Peyer's patch (tissue), 4 donors: Measurements from ENCODE around the gene PLIN4. TPM values are rescaled to one million over a fixed set of nuclear protein-coding genes. Genes with fewer than 3 reads are reported as not detected.

Source experiments
- DNase-seq, 3 donors: peaks; one replicate each; pipeline ENCODE4 v3.0.0-alpha.2; 2017 to 2019
- H3K27ac ChIP-seq, 4 donors: fragments of 200-600 bp; sonication (generic); one replicate each; pipeline ENCODE4 v1.5.1; 2016 to 2019
- H3K27me3 ChIP-seq, 2 donors: fragments of 200-600 bp; sonication (generic); one replicate each; pipeline ENCODE4 v1.5.1; 2019
- H3K36me3 ChIP-seq, 3 donors: fragments of 200-600 bp; sonication (generic); one replicate each; pipeline ENCODE4 v1.5.1; 2016 to 2019
- H3K4me1 ChIP-seq, 4 donors: fragments of 200-600 bp; sonication (generic); one replicate each; pipeline ENCODE4 v1.5.1; 2016 to 2019
- H3K4me3 ChIP-seq, 4 donors: fragments of 200-600 bp; sonication (generic); 1 replicate in 3 of 4; 2 replicates in 1 of 4; pipeline ENCODE4 v1.5.1; 2016 to 2019; ENCODE audit warnings: mild to moderate bottlenecking in 1 of 4
- H3K9me3 ChIP-seq, 4 donors: fragments of 200-600 bp; sonication (generic); one replicate each; pipeline ENCODE4 v1.5.1; 2016 to 2019; ENCODE audit warnings: mild to moderate bottlenecking in 1 of 4
- CTCF ChIP-seq, 6 experiments: fragments of 450-650 bp in 4 of 6; fragments of 200-600 bp in 2 of 6; sonication (generic) in 1 of 6; IDR thresholded peaks; one replicate each; pipeline ENCODE4 v1.5.1; 2017 to 2019; ENCODE audit warnings: antibody characterized with exemption in 6 of 6, mild to moderate bottlenecking in 3 of 6, moderate library complexity in 1 of 6
- POLR2A ChIP-seq, 2 donors: fragments of 450-650 bp; IDR thresholded peaks; one replicate each; pipeline ENCODE4 v1.5.1; 2017; ENCODE audit warnings: antibody characterized with exemption in 2 of 2, mild to moderate bottlenecking in 2 of 2, moderate library complexity in 2 of 2
- total RNA-seq, 4 donors: library from RNA; depleted of rRNA; stranded (reverse); fragments of >200 nt; gene quantifications; one replicate each; pipeline ENCODE4 v1.1.0, GENCODE V29; 2016

Gene PLIN4
- total RNA-seq, 4 donors from 2014 or later: 0.83 to 5.1 (median 2.3) TPM

DNA sequence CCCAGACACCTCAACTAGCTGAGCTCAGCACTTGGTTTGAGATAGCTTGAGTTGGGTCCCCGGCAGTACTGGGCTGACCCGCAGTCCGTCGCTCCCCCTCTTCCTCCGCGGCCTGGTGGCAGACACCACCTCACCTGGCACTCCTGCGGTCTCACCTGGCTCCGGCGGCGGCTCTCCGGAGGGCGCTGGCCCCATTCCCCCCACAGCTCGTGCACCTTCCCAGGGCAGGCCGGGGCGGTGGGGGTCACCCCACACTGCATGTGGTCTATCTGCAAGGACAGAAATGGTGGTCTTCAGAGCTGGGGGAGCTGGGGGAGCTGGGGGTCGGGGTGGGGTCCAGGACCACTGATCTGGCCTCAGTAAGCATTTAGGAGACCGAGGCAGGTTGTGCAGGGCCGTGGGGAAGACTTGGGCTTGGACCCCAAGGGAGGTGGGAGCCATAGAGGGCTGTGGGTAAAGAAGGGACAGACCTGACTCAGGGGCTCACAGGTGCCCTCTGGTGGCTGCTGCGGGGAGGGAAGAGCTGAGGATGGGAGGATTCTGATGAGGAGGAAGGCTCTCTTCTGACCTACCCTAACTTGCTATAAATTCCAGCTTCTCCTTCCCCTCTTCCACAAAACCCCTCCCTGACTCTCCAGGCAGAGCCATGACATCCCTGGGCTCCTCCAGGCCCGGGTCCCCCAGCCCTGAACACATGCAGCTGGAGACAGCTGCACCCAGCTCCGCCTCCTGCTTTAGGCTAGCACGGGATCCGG is 6.7 kb upstream of the PLIN4 start:
- no peaks in the 10 kb centered on the region for H3K27me3 ChIP-seq
- no peaks in the 10 kb centered on the region for H3K36me3 ChIP-seq
- DNase-seq: peak; percentile 59 to 81 (median 72)
- H3K4me1 ChIP-seq: no peaks in the 10 kb centered on the region
- no peak overlapping the region for H3K27ac ChIP-seq
- no peak overlapping the region for H3K4me3 ChIP-seq
- TF ChIP-seq CTCF (IDR thresholded peaks at IDR 0.05) (peak; percentile 28 to 69 (median 48)), POLR2A (IDR thresholded peaks at IDR 0.05) (no peak)
- no peaks in the 10 kb centered on the region for H3K9me3 ChIP-seq

DNA sequence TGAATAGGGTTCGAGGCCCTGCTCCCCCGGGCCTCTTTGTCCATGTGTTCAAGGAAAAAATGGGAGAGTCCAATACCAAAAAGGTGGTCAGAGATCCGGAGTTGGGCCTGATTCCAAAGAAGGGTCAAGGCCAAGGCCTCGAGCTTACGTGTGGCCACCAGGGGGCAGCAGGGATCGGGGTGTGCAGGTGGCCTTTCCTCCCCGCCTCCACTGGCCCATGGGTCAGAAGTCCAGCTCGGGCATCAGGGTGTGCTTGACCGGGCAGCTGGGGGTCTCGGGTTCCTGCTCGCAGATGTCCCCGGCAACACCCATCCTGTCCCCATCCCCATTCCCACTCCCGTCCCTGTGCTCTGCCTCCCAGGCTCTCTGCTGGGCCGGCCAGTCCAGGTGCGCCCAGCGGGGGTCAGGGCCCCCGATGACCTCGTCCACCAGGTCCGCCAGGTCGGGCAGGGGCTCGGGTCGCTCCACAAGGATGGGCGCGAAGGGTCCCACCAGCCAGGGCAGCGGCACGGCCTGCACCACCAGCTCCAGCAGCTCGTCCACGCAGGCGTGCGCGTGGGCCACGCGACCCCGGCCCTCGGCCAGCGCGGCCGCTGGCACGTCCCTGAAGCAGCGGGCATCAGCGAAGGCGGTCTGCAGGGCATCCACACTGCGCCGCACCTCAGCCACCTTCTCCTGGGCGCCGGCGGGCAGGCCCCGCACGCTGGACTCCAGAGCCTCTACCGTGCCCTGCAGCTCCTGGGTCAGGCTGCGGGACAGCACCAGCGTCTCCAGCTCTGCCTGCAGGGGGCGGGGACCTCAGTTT is 5.2 kb upstream of the PLIN4 start:
- TF ChIP-seq POLR2A (IDR thresholded peaks at IDR 0.05) (no peak), CTCF (IDR thresholded peaks at IDR 0.05) (peak in 4 of 6 experiments; percentile 45 to 57 (median 52))
- H3K27ac ChIP-seq: no peak overlapping the region
- H3K36me3 ChIP-seq: no peaks in the 10 kb centered on the region
- peaks cover 0 to 7% (median 0%) of the 10 kb centered on the region in 4 donors for H3K4me1 ChIP-seq
- H3K9me3 ChIP-seq: no peaks in the 10 kb centered on the region
- peak; percentile 25 to 72 (median 62) for DNase-seq
- no peak overlapping the region for H3K4me3 ChIP-seq
- H3K27me3 ChIP-seq: no peaks in the 10 kb centered on the region

DNA sequence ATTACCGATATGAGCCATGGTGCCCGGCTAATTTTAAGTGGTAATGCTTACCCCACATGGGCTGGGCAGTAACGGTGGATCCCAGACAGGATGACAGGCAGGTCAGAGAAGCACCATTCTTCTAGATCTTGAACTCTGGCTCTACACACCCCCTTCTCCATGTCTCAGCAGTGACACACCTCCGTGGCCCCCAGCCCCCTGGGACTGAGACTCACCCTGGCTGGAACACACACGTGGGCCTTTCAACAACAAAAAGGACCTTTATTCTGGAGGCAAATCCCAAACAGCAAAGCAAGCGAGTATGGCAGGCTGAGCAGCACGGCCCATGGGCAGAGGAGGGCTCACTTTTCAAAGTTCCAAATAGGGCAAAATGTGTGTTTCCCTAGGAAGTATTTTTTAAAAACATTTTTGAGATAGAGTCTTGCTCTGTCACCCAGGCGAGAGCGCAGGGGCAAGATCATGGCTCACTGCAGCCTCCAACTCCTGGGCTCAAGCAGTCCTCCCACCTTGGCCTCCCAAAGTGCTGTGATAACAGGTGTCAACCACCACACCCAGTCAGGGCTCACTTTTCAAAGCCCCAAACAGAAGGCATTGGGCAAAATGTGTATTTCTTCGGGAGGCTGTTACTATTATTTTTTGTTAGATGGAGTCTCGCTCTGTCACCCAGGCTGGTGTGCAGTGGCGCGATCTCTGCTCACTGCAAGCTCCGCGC is 4.2 kb upstream of the PLIN4 start:
- DNase-seq: no peak
- H3K4me3 ChIP-seq: no peak overlapping the region
- H3K36me3 ChIP-seq: no peaks in the 10 kb centered on the region
- no peaks in the 10 kb centered on the region for H3K27me3 ChIP-seq
- H3K4me1 ChIP-seq: peaks cover 0 to 7% (median 0%) of the 10 kb centered on the region in 4 donors
- H3K27ac ChIP-seq: no peak overlapping the region
- no peak for TF ChIP-seq POLR2A (IDR thresholded peaks at IDR 0.05)
- no peak for TF ChIP-seq CTCF (IDR thresholded peaks at IDR 0.05)
- H3K9me3 ChIP-seq: no peaks in the 10 kb centered on the region

DNA sequence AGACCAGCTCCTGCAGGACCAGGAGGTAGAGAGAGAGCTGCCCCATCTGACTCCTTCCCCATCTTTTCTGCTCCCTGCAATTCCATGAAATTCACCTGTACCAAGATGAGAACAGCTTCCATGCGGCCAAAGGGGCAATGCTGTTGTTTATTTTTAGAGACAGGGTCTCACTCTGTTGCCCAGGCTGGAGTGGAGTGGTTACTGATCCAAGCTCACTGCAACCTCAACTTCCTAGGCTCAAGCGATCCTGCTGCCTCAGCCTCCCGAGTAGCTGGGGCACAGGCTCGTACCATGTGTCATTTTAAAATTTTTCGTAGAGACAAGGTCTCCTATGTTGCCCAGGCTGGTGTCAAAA is 3.6 kb upstream of the PLIN4 start:
- H3K9me3 ChIP-seq: no peaks in the 10 kb centered on the region
- peaks cover 0 to 7% (median 0%) of the 10 kb centered on the region in 4 donors for H3K4me1 ChIP-seq
- no peak for DNase-seq
- no peaks in the 10 kb centered on the region for H3K27me3 ChIP-seq
- no peak for TF ChIP-seq POLR2A (IDR thresholded peaks at IDR 0.05)
- no peak overlapping the region for H3K4me3 ChIP-seq
- no peaks in the 10 kb centered on the region for H3K36me3 ChIP-seq
- H3K27ac ChIP-seq: no peak overlapping the region

- Histone ChIP-seq H3K27me3 (no peaks in the 10 kb centered on the region), H3K4me3 (no peak overlapping the region), H3K9me3 (no peaks in the 10 kb centered on the region), H3K4me1 (peaks cover 0 to 7% (median 0%) of the 10 kb centered on the region in 4 donors), H3K36me3 (no peaks in the 10 kb centered on the region), H3K27ac (no peak overlapping the region)
- TF ChIP-seq POLR2A (IDR thresholded peaks at IDR 0.05): no peak
- no peak for TF ChIP-seq CTCF (IDR thresholded peaks at IDR 0.05)
- DNase-seq: no peak
These were observed 3.0 kb upstream of the PLIN4 start for GRCh38 chr19:4521170-4521887.
